HG02943 (cell line): Measurements from ENCODE around the gene PSME1.
A peak's percentile ranks its signal among the peaks of the same experiment; 100 is the strongest.

Source experiments
- ATAC-seq: cut with Tn5 transposase; IDR thresholded peaks from one replicate; pipeline ENCODE4 v1.9.1; 2021; ENCODE audit warnings: mild to moderate bottlenecking, low read depth, moderate library complexity; ENCODE audit not compliant: unreplicated experiment

PSME1 gene

DNA sequence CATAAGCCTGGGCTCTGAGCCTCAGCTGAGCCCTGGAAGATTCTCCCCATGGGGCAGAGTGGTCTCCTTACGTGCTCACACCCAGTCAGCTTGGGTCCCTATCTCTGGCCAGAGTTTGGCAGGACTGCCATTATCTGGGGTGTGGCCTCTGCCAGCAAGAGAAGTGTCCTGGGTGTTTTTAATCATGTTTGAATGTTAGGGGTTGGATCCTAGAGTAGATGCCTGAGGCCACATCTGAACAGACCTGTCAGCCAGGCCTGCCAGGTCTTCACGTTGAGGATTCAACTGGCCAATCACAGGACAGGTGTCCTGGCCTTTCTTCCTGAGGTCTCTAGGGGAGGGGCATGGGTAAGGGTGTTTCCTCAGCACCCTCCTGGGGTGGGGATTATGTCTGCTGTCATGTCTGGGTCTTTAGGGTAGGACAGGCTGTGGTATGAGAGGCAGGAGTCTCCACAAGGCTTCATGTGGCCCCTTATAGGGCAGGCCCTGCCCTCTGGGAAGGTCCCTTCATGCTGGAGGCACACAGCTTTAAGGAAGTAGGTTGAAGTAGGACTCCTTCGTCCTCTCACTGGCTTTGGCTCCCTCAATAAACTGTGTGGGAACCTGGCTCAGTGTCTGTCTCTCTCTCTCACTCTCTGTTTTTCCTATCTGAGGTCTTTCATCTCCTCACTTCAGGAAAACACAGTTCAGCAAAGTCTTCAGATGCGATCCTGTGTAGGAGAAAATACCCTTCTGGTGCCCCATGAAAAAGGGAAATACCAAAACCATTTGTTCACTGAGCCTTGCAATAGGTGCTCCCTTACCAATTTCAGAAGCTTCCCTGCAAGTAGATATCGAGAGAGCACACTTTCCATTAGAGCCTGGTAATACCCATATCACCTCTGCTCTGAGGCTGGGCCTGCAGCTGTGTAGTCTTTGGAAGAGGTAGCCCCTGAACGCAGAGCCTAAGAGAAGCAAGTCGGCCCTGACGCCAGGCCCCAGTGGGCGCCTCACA is 12.3 kb upstream of the PSME1 start:
- ATAC-seq, result no peak

DNA sequence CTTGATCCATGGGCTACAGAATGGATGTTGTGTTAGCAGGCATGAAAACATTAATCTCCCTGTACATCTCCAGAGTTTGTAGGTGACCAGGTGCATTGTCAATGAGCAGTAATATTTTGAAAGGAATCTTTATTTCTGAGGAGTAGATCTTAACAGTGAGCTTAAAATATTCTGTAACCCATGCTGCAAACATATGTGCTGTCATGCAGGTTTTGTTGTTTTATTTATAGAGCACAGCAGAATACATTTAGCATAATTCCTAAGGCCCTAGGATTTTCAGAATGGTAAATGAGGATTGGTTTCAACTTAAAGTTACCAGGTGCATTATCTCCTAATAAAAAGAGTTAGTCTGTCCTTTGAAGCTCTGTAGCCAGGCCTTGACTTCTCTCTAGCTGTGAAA is 9.1 kb upstream of the PSME1 start:
- no peak for ATAC-seq

DNA sequence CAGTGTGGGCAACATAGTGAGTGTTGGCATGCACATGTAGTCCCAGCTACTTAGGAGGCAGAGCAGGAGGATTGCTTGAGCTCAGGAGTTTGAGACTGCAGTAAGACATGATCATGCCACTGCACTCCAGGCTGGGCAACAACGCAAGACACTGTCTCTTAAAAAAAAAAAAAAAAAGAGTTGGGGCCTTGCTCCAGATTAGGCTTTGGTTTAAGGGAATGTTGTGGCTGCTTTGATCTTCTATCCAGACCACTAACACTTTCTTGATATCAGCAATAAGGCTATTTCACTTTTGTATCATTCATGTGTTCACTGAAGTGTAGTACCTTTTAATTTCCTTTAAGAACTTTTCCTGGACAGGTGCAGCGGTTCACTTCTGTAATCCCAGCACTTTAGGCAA is 8.3 kb upstream of the PSME1 start:
- ATAC-seq, result no peak

DNA sequence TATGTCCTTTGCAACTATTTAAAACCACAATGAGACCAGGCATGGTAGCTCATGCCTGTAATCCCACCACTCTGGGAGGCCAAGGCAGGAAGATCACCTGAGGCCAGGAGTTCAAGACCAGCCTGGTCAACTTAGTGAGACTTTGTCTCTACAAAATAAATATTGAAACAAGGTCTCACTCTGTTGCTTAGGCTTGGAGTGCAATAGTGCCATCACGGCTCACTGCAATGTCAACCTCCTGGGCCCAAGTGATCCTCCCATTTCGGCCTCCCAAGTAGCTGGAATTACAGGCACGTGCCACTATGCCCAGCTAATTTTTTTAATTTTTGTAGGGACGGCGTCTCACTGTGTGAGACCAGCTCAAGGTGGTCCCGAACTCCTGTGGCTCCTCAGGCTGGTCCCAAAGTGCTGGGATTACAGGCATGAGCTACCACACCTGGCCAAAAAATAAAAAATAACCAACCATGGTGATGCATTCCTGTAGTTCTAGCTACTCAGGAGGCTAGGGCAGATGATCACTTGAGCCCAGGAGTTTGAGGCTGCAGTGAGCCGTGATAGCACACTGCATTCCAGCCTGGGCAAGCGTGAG is 6.5 kb upstream of the PSME1 start:
- ATAC-seq, result no peak

DNA sequence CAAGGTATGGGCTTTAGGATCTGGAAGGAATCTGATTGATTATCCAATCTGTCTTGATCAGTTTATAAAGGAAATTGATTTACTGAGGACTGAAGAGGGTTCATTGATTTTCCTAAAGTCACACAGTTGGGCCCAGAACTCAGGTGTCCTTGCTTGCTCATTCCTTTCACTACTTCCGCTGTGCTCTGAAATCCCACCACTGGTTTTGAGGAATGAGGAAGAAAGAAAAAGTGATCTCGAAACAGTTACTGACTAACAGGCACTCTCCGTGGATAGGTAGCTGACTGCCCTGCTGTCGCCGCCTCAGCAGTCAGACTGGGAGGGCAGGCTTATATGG is 5.6 kb upstream of the PSME1 start, which contains the start of gene FITM1:
Gene FITM1 (plus strand): TSS at position 280 of the 337 bp plus-strand sequence. CDS start 905 bp downstream, outside the sequence.
- no peak for ATAC-seq

DNA sequence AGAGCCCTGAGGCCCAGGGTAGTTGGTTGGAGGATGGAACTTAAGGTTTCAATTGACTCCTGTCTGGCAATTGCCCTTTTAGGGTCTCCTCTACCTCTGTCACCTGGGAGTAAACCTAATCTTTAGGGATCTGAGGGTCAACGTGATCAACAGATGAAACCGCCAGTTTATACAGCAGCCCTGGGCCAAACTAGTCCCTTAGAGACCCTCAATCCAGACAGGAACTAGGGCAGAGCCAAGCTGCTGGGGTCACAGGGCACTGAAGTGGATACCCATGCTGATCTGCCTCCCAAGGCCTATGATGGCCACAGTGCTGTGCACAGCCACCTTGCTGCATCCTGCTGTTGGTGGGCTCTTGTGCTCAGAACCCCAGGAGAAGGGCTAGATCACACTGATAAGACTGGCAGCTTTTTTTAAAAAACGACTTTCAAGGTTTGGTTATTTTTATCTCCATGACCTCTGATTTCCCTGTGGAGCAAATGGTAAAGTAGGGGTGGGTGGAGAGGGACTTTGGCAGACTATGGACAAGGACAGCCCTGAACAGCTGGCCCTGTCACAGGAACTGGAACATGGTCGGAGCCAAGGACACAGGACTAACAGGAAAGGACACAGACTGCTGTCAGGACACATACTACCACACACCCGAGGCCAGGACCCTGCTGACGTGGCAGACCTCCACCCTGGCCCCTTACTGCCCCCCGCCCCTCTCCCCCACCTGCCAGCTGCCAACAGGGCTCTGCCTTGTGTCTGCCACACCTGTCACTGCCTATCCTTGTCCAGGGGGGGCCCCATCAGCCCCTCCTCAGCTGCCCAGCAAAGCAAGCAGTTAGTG is 5.1 kb upstream of the PSME1 start:
- ATAC-seq, result no peak

DNA sequence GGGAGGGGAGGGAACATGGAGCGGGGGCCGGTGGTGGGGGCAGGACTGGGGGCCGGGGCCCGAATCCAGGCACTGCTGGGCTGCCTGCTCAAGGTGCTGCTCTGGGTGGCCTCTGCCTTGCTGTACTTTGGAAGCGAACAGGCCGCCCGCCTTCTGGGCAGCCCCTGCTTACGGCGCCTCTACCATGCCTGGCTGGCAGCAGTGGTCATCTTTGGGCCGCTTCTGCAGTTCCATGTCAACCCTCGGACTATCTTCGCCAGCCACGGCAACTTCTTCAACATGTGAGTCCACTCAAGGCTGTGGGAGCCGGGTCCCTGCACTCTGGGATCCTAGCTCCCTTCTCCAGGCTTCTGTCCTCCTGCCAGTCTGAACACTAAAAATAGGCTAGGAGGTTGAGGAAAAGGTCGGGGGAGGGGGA is 4.4 kb upstream of the PSME1 start:
- ATAC-seq, result no peak

DNA sequence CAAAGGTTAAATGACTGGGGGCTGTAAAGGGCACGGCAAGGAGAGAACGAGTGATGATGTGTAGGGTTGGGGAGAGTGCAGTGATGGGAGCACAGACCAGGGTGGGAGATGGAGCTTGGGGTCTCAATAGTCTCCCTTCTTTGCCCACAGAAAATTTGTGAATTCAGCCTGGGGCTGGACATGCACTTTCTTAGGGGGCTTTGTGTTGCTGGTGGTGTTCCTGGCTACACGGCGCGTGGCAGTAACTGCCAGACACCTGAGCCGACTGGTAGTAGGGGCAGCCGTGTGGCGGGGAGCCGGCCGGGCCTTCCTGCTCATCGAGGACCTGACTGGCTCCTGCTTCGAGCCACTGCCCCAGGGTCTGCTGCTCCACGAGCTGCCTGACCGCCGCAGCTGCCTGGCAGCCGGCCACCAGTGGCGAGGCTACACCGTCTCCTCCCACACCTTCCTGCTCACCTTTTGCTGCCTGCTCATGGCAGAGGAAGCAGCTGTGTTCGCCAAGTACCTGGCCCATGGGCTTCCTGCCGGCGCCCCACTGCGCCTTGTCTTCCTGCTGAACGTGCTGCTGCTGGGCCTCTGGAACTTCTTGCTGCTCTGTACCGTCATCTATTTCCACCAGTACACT is 3.8 kb upstream of the PSME1 start:
- ATAC-seq, result no peak

DNA sequence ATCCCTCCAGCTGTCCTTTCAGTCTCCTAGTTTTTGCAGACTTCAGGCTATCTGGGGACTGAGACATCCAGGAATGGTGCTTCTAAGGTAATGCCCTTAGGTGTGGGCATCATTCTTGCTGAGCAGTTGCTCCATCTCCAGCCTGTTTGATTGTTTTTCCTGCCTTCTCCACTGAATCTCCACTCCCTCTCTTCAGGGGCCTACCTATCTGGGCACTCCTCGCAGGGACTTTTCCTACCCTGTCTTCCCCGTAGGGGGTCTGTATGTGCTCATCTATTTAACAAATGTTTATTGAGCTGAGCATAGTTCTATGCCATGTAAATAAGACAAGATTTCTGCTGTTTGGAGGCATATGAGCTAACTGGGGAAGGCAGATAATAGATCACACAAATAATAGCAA is 3.0 kb upstream of the PSME1 start:
- no peak for ATAC-seq

DNA sequence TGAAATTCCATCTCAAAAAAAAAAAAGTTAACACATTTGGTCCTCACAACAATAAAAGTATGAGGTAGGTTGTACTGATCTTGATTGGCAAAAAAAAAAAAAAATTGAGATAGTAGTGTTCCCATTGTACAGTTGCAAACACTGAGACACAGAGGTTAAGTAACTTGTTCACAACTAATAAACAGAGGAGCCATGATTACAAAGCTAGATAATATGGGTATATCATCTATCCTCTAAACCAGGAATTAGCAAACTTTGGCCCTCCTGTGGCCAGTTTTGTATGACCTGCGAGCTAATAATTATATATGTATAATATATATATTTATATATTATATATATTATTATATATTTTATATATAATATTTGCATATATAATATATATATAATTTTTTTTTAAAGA is 2.3 kb upstream of the PSME1 start:
- no peak for ATAC-seq

DNA sequence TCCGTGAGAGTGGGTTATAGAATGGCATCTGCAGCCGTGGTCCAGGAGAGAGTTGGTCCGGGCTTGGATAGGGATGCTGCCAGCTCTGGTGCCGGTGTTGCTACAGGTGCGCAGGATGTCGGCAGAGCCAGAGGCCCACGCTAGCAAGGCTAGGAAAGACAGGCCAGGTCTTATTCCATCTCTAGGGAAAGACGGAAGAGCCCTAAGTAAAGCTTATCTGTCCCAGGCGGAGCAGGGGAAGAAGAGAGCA is 485 bp upstream of the PSME1 start:
- ATAC-seq, result peak; percentile 17

DNA sequence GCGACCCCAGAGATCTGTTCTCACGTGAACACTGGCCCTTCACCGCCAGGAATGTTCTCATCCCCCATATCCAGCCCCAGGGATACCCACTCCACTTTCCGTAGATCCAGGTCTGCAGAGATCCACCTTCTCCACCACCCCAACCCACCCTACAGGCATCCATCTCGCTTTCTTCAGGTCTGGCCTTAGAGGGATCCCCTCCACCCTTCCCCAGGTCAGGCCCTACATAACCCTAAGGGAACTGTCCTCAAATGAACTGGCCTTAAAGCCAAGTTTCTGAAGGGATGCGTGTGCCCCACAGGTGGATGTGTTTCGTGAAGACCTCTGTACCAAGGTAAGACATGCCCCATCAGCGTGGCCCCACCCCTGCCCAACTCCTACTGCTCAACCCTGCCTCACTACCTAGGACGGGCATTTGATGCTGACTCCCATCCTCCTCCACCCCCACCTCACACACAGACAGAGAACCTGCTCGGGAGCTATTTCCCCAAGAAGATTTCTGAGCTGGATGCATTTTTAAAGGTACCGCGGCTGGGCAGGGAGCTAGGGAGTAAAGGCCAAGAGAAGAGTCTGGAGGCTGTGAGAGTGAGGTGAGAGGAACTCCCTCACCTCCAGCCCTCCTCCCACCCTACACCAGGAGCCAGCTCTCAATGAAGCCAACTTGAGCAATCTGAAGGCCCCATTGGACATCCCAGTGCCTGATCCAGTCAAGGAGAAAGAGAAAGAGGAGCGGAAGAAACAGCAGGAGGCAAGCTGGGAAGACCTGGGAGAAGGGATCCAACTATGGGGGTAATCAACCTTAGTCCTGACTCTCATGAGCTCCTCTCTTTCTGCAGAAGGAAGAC is 912 bp downstream of the PSME1 start:
- no peak for ATAC-seq

DNA sequence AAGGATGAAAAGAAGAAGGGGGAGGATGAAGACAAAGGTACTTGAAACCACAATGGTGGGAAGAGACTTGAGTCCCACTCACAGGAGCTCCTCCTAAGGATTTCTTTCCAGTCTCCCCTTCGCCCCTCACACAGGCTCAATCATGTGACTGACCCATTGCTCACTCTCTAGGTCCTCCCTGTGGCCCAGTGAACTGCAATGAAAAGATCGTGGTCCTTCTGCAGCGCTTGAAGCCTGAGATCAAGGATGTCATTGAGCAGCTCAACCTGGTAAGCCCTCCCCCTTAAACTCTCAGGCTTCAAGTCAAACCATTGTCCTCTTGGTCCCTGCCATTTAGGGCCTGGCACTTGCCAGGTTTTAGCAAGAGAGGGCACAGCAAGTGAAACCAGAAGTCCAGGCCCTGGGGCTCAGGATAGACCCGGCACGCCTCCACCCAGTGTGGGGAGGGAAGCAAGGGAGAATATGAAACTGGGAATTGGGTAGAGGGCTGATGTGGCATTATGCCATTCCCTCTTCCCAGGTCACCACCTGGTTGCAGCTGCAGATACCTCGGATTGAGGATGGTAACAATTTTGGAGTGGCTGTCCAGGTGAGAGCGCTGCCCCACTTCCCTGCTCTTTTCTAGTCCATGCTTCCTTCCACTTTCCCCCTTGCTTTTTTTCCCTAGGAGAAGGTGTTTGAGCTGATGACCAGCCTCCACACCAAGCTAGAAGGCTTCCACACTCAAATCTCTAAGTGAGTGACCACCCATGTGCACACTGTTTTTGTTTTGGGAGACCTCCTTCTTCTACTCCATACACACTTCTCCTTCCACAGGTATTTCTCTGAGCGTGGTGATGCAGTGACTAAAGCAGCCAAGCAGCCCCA is 1.8 kb downstream of the PSME1 start:
- no peak for ATAC-seq

DNA sequence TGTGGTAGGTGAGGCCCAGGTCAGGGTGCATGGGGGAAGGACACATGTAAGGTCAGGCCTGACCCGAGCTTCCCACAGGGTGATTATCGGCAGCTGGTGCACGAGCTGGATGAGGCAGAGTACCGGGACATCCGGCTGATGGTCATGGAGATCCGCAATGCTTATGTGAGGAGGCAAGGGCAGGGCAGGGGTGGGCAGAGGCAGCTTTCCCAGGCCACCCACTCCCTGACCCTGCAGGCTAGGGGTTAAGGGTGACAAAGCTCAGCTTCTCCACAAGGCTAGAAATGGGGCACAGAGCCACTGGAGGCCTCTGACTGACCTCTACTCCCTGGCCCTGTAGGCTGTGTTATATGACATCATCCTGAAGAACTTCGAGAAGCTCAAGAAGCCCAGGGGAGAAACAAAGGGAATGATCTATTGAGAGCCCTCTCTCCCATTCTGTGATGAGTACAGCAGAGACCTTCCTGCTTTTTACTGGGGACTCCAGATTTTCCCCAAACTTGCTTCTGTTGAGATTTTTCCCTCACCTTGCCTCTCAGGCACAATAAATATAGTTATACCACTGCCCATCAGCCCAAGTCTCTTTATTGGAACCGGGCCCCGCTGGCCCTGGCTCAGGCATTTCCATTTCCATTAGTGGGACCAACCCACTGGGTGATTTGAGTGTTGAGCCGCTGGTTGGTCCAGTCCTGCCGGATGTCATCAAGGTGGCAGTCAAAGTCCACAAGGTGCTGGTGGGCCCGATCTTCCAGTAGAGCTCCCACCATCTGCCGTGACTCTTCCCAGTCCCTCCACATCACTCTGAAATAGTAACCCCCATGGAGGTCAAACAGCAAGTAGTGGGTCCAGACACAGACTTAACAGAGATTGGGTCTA is 2.6 kb downstream of the PSME1 start:
- ATAC-seq, result no peak

DNA sequence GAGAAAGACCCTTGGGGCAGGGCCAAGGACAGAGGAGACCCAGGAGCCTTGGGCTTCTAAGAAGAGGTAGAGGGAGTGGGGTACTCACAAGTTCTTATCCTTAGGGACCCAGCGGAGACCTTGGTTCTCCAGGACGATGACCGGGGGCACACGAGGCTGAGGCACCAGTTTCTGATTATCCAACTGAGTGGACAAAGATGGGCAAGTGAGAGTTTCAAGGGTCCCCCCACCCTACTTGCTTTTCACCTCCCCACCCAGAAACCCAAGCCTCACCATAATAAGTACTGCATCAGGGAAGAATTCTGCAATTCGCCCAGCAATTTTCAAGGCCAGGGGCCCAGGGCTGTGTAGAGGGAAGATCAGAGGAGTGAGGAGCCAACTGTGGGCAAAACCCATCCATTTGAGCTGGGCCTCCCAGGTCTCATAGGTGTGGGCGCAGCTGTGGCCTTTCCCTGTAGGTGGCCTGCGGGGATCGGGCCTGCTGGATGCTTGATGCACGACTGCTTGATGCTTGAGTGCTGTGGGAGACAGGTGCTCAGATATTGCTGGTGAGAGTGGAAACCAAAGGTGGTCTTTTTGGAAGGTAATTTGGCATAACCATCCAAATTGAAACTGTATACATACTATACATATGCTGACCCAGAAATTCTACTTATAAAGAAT is 3.4 kb downstream of the PSME1 start:
- no peak for ATAC-seq

DNA sequence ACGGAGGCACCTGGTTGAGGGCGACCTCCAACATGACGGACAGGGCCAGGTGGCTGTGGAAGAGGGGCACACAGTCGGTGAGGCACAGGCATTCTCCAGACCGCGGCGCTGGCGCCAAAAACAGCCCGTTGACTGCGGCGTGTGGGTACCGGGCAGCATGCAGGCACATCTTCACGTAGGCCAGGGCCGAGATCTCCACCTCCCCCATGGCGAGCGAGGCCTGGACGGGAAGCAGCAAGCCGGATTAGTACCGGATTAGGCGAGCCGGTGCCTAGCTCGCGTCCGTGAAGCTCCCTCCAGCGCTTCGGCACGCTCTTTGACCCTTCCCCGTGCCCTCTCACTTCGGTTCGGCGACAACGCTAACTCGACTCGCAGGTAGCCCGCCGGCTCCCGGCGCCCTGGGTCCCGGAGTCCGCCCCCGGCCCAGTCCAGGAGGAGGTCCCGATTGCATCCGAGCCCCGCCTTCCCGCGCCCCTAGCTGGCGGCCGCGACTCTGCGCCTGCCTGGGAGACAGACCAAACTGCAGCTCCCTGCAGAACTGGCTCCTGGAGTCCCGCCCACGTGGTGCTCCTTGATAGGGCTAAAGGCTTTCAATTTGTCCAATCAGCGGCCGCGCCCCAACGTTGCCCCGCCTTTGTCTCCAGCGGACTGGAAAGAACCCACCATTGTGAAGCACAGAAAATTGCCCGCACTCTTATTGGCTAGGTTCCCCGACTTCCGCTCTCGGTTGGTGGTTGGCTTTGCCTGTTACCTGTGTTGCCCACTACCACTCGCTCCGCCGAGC is 5.3 kb downstream of the PSME1 start, which contains the start of gene EMC9:
Gene EMC9 (minus strand): TSS at position 495 of the 784 bp plus-strand sequence. CDS start 287 bp downstream, at position 208.
- ATAC-seq, result peak; percentile 83

DNA sequence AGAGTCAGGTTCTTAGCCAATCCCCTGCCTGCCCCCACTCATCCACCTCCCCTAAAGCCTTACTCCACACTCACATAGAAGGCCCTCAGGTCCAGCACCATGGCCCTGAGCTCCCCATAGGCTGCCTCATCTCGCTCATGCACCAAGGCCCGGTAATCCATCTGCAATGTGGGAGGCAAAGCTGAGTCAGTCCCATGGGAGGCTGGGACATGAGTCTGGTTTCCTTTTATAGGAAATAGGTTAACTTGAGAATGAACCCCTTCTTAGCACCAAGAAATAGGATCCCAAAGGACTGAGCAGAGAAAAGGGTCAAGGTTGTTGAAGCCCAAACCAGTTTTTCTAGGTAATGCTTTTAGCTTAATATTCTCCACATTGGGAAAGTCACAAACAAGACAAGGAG is 7.5 kb downstream of the PSME1 start:
- no peak for ATAC-seq
